ENCODE measurements around the gene ODC1. TPM values are rescaled to one million over a fixed set of nuclear protein-coding genes. Genes with fewer than 3 reads are reported as not detected.

Gene ODC1
- total and polyA plus RNA-seq, 8 donors = 55.0 to 243 (median 214) TPM

DNA sequence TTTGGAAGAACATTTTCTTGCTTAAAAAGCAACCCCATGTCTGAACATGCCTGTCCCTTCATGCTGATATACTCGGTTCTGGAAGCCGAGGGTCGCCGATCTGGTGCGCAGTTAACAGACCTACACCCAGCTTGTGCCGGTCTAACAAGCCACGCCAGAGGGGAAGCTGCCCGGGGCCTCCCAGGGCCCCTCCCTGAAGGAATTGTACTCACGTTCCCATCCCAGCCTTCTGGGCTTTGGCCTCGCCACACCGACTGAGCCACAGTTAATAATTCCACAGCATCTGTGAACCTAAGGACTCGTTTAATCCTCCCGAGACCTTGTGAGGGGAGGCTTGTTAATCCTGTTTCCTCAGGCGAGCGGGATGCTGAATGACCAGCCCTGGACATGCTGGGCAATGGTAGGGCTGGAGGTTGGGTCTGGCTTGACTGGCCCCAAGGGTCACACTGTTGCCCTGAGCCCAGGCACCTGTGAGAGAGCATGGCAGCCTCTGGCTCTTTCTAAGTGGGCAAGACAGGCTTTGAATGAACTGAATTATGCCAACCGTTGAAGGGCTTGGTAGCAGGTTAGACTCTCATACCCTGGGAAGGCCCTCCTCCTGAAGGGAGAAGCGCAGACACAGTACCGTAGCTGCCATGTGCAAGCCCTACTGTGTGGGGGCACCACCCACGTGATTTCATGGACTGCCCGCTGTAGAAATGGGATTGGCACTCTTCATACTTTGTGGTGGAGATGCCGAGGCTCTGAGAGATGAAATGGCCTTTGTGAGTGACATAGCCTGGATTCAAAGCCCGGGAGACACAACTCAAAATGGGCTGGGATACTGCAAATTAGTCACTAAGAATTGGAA is 27.9 kb upstream of the ODC1 start:
- no peak overlapping the region for H3K27ac ChIP-seq
- TF ChIP-seq, protein P1, sequence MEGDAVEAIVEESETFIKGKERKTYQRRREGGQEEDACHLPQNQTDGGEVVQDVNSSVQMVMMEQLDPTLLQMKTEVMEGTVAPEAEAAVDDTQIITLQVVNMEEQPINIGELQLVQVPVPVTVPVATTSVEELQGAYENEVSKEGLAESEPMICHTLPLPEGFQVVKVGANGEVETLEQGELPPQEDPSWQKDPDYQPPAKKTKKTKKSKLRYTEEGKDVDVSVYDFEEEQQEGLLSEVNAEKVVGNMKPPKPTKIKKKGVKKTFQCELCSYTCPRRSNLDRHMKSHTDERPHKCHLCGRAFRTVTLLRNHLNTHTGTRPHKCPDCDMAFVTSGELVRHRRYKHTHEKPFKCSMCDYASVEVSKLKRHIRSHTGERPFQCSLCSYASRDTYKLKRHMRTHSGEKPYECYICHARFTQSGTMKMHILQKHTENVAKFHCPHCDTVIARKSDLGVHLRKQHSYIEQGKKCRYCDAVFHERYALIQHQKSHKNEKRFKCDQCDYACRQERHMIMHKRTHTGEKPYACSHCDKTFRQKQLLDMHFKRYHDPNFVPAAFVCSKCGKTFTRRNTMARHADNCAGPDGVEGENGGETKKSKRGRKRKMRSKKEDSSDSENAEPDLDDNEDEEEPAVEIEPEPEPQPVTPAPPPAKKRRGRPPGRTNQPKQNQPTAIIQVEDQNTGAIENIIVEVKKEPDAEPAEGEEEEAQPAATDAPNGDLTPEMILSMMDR (IDR thresholded peaks at IDR 0.05) = no peak
- intact Hi-C loops (cut with DNase I) = no loop called here
- H3K36me3 ChIP-seq = no peaks in the 10 kb centered on the region
- ATAC-seq (no peak), DNase-seq (peak in 2 of 4 donors; percentile 4 to 65)
- H3K4me1 ChIP-seq = no peaks in the 10 kb centered on the region
- no peak overlapping the region for H3K4me3 ChIP-seq
- H3K9me3 ChIP-seq = no peaks in the 10 kb centered on the region
- no peaks in the 10 kb centered on the region for H3K27me3 ChIP-seq

DNA sequence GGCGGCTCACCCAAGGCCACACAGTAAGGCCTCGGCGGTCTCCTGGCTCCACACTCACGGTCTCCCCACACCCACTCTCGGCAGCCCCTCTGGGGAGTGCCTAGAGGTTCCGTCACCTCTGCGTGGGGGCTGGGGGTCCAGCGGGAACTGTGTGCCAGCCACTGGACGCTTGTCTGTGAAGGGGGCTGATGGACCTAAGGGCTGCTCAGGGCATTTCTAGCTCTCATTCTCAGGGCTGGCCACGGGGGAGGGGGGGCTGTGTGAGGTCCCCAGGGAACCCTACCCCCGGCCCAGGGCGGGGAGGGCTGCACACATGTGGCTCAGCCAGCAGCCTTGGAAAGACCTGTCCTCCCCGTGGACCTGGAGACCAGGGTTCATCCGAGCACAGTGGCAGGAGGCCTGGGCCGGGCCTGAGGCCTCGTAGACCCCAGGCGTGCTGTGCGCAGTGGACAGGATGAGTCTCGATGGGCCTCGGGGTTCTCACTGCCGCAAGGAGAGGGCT is 27.1 kb upstream of the ODC1 start:
- H3K36me3 ChIP-seq = no peaks in the 10 kb centered on the region
- ATAC-seq (no peak), DNase-seq (peak in 1 of 4 donors; percentile 61)
- intact Hi-C loops (cut with DNase I) = no loop called here
- H3K4me3 ChIP-seq = no peak overlapping the region
- TF ChIP-seq, protein P1 (IDR thresholded peaks at IDR 0.05) = no peak
- no peaks in the 10 kb centered on the region for H3K4me1 ChIP-seq
- no peaks in the 10 kb centered on the region for H3K9me3 ChIP-seq
- H3K27ac ChIP-seq = no peak overlapping the region
- no peaks in the 10 kb centered on the region for H3K27me3 ChIP-seq

DNA sequence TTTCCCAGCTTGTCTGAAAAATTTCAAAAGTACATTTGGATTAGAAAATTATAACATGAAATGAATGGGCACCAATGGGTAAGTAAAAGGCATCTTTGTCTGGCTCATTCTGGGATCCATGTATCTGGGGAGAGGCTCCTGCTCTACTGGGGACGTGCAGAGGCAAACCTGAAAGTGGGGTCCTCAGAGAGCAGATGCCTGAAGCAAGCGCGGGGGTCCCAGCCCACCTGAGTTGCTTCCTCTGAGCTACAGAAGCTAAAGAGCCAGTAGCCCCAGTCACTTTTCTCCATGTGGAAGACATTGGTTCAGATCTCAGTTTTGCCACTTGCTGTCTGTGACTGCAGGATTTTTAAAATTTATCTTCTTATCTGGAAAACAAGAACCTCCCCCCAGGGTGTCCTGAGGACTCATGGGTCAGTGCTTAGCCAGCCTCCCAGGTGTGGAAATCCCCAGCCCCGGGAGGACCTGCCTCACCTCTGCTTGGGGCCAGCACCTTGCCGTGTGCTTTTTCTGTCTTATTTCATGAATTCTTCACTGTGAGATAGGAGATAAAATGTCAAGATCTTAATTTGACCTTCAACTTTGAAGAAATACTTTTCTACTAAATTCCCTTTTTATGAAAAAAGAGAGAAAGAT is 25.1 kb upstream of the ODC1 start:
- no peaks in the 10 kb centered on the region for H3K36me3 ChIP-seq
- intact Hi-C loops (cut with DNase I) = no loop called here

DNA sequence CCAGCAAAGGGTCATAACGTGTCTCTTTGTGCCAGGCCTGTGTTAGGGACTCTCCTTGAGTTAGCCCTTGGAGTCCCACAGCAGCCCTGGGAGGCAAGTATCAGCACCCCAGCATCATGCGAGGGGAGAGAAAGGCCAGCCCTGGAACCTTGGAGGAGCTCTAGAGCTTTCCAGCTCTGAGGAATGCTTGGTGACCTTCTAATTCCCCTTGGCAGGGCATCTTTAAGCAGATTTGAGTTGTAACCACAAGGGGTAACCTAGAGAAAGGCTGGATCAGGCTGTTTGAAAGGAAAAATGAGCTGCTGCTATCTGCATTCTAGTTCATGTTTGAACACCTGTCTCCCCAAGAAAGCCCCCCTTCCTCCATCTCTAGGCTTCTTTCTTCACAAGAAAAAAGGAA is 23.8 kb upstream of the ODC1 start:
- Histone ChIP-seq H3K9me3 (no peaks in the 10 kb centered on the region), H3K27ac (no peak overlapping the region), H3K36me3 (no peaks in the 10 kb centered on the region), H3K4me1 (no peaks in the 10 kb centered on the region), H3K27me3 (no peaks in the 10 kb centered on the region), H3K4me3 (no peak overlapping the region)
- DNase-seq = peak in 1 of 4 donors; percentile 11
- intact Hi-C loops (cut with DNase I) = no loop called here
- TF ChIP-seq, protein P1 (IDR thresholded peaks at IDR 0.05) = no peak
- ATAC-seq = no peak

More for the DNA sequence above, 25.1 kb upstream of the ODC1 start:
- no peaks in the 10 kb centered on the region for H3K9me3 ChIP-seq
- no peaks in the 10 kb centered on the region for H3K4me1 ChIP-seq
- no peaks in the 10 kb centered on the region for H3K27me3 ChIP-seq
- peak in 2 of 4 donors; percentile 12 to 23 for DNase-seq
- ATAC-seq = no peak
- TF ChIP-seq, protein P1 (IDR thresholded peaks at IDR 0.05) = no peak
- H3K27ac ChIP-seq = no peak overlapping the region
- no peak overlapping the region for H3K4me3 ChIP-seq

DNA sequence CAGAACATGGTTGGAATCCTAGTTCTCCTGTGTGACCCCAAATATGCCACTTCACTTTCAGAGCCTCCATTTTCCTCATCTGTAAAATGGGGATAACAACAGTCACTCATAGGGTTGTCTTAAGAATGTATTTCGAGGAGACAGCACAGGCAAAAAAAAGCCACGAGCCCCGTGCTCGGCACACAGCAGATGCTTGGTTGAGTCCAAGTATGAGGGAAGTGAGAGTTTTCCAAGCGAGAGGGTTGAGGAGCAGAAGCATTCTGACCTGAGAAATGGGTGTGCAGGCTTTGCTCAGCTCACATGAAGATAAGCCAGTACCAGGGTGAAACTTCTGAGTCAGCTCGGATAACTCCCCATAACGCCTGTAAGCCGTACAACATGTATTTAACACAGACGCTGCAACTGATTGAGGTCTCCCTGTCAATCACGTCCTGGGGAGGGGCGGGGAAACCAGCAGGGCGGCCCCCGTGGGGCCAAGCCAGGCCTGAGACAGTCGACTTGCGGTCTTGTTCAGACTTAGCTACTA is 23.0 kb upstream of the ODC1 start:
- TF ChIP-seq, protein P1 (IDR thresholded peaks at IDR 0.05) = no peak
- Histone ChIP-seq H3K27me3 (no peaks in the 10 kb centered on the region), H3K36me3 (no peaks in the 10 kb centered on the region), H3K4me1 (no peaks in the 10 kb centered on the region), H3K9me3 (no peaks in the 10 kb centered on the region), H3K27ac (no peak overlapping the region), H3K4me3 (no peak overlapping the region)
- ATAC-seq (no peak), DNase-seq (peak in 2 of 4 donors; percentile 18 to 53)
- intact Hi-C loops (cut with DNase I) = no loop called here
